Measurements from ENCODE around the gene STPG1. TPM values are rescaled to one million over a fixed set of nuclear protein-coding genes. Genes with fewer than 3 reads are reported as not detected.

STPG1 gene
- total and polyA plus RNA-seq, 9 of the 15 experiments (the other 6 are each of a cell fraction or from before 2014, with no cell fraction given), result 5.0 to 11.9 (median 8.3) TPM

DNA sequence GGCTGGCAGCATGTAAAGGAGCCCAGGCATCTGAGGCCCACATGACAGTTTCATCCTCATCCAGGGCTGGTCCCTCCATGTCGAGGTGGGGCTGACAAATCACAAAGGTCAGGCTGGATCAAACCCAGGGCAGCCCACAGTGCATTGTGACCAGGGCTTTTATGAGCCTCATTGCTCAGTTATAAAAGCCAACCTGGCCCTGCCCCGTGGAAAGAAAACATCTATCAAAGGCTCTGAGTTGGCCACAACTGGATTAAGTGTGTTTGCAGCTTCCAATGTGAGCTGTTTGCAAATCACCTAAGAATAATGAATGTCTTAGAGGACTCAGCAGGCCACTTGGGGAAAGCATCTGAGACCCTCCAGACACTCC lies 49.0 kb downstream of the STPG1 start:
- intact Hi-C loops (cut with micrococcal nuclease), result no loop called here
- no TSS peak for BruUV-seq (replicated peaks)
- Histone ChIP-seq H3K4me1 (replicated peaks in 1 of 2; ENCODE audit: control insufficient read depth in 2 of 2, insufficient read depth in 2 of 2, low read length in 2 of 2) (peaks cover 0 to 8% of the 10 kb centered on the region in 2 experiments; a peak in 2 of 5 replicates), H3K27ac (ENCODE audit: extremely low read depth, low read depth, low read length) (no peak overlapping the region), H3K9me3 (replicated peaks; ENCODE audit: control insufficient read depth, insufficient read depth, low read depth, low read length) (no peaks in the 10 kb centered on the region), H4K20me1 (replicated peaks; ENCODE audit: control insufficient read depth, insufficient read depth, low read length) (peaks cover 14% of the 10 kb centered on the region), H3K4me2 (ENCODE audit: insufficient read depth, low read length) (no peak overlapping the region), H3K9me1 (ENCODE audit: control insufficient read depth, insufficient read depth, low read length) (peaks cover 2% of the 10 kb centered on the region), H3K27me3 (ENCODE audit: control insufficient read depth in 2 of 2, insufficient read depth in 2 of 2, low read length in 2 of 2) (peaks cover 4 to 61% of the 10 kb centered on the region in 2 experiments; a peak in 4 of 5 replicates), H3K79me2 (ENCODE audit: control insufficient read depth, insufficient read depth, low read length) (no peaks in the 10 kb centered on the region), H3K9ac (ENCODE audit: insufficient read depth in 1 of 2, low read depth in 2 of 2, low read length in 2 of 2) (no peak overlapping the region), H3K36me3 (ENCODE audit: control insufficient read depth, insufficient read depth, low read length) (no peaks in the 10 kb centered on the region), H3K4me3 (no peak overlapping the region), H2AFZ (ENCODE audit: low read depth, low read length) (no peak overlapping the region)
- no peak for ATAC-seq
- POLR2A ChIA-PET, result interaction anchor here (0.8 to 0.9 kb wide), 2 partner anchors 17 to 282 kb away, joined by 5 to 6 read pairs; no protein-coding TSS in a partner anchor
- in situ Hi-C loops (cut with MboI), result no loop called here
- no peak for DNase-seq (ENCODE audit: extremely low read depth in 1 of 4, low spot score in 3 of 4)
- WGBS (ENCODE audit: insufficient coverage, low coverage, missing lambda C conversion rate), result 6% methylated on average over 2 of the region's 2 CpGs
- CTCF ChIA-PET (ENCODE audit: low intra/inter-chr PET ratio), result no interaction called here
- no peak for FAIRE-seq
- no peak for TF ChIP-seq ZNF431 (CRISPR knock-in tag; IDR thresholded peaks at IDR 0.05)
- no peak for TF ChIP-seq ESRRB (CRISPR knock-in tag; IDR thresholded peaks at IDR 0.05; ENCODE audit: borderline replicate concordance)
- TF ChIP-seq ZNF316 (IDR thresholded peaks at IDR 0.05), result no peak
- TF ChIP-seq HDAC3 (IDR thresholded peaks at IDR 0.05; ENCODE audit: borderline replicate concordance, partially characterized antibody), result no peak
- TF ChIP-seq, protein P1, sequence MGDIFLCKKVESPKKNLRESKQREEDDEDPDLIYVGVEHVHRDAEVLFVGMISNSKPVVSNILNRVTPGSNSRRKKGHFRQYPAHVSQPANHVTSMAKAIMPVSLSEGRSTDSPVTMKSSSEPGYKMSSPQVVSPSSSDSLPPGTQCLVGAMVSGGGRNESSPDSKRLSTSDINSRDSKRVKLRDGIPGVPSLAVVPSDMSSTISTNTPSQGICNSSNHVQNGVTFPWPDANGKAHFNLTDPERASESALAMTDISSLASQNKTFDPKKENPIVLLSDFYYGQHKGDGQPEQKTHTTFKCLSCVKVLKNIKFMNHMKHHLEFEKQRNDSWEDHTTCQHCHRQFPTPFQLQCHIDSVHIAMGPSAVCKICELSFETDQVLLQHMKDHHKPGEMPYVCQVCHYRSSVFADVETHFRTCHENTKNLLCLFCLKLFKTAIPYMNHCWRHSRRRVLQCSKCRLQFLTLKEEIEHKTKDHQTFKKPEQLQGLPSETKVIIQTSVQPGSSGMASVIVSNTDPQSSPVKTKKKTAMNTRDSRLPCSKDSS (IDR thresholded peaks at IDR 0.05; ENCODE audit: low read depth, partially characterized antibody), result no peak
- TF ChIP-seq ZNF551 (CRISPR knock-in tag; IDR thresholded peaks at IDR 0.05), result no peak
- TF ChIP-seq ZNF140 (CRISPR knock-in tag; IDR thresholded peaks at IDR 0.05), result no peak
